OCI-LY3 (cell line): ENCODE data around the gene ZNF689.

ENCODE experiments used
- H2AFZ ChIP-seq: fragments of 200-600, 300-600 bp; shearing (Covaris generic); 2 replicates; pipeline ENCODE4 v1.6.0; 2014; ENCODE audit warnings: antibody characterized with exemption, low read depth, low read length
- H3K27ac ChIP-seq: fragments of 200-600, 300-600 bp; sonication (generic); 2 replicates; pipeline ENCODE4 v1.5.1; 2014; ENCODE audit warnings: mild to moderate bottlenecking, low read length, moderate library complexity, mixed read lengths
- H3K27me3 ChIP-seq: fragments of 200-600, 300-600 bp; sonication (generic); 2 replicates; pipeline ENCODE4 v1.6.1; 2014; ENCODE audit warnings: low read depth, low read length, mixed read lengths
- H3K36me3 ChIP-seq: fragments of 200-600, 300-600 bp; sonication (generic); replicated peaks from 2 replicates; pipeline ENCODE3; 2014; ENCODE audit warnings: low read depth, low read length, mixed read lengths
- H3K4me1 ChIP-seq: fragments of 300-600, 200-600 bp; sonication (generic); 2 replicates; pipeline ENCODE4 v1.6.1; 2014; ENCODE audit warnings: low read length, mixed read lengths
- H3K4me2 ChIP-seq: fragments of 200-600, 300-600 bp; sonication (generic); 2 replicates; pipeline ENCODE4 v1.6.1; 2014; ENCODE audit warnings: low read length, mixed read lengths
- H3K4me3 ChIP-seq: fragments of 300-600, 200-600 bp; sonication (generic); 2 replicates; pipeline ENCODE4 v1.5.1; 2014; ENCODE audit warnings: antibody characterized with exemption, mild to moderate bottlenecking, low read length, moderate library complexity
- H3K79me2 ChIP-seq: fragments of 300-600, 200-600 bp; shearing (Covaris generic); 2 replicates; pipeline ENCODE4 v1.6.1; 2014; ENCODE audit warnings: mild to moderate bottlenecking, low read length, mixed read lengths
- H3K9ac ChIP-seq: fragments of 300-600, 200-600 bp; shearing (Covaris generic); 2 replicates; pipeline ENCODE4 v1.6.0; 2014; ENCODE audit warnings: mild to moderate bottlenecking, low read length, moderate library complexity
- H3K9me3 ChIP-seq: fragments of 200-600, 300-600 bp; shearing (Covaris generic); 2 replicates; pipeline ENCODE4 v1.6.1; 2014; ENCODE audit warnings: low read length, mixed read lengths; ENCODE audit not compliant: insufficient read depth
- H4K20me1 ChIP-seq: fragments of 200-600, 300-600 bp; sonication (generic); 2 replicates; pipeline ENCODE4 v1.6.1; 2016; ENCODE audit warnings: low read length, mixed read lengths; ENCODE audit not compliant: insufficient read depth
- EZH2phosphoT487 ChIP-seq: fragments of 200-600 bp; shearing (Covaris generic); IDR thresholded peaks from 2 replicates; pipeline ENCODE4 v1.6.1; 2018; ENCODE audit warnings: antibody characterized with exemption, mixed run types, low read depth
- TF ChIP-seq, protein P1 (sequence below): fragments of 200-600, 300-600 bp; sonication (generic); IDR thresholded peaks from 2 replicates; pipeline ENCODE4 v1.5.1; 2014; ENCODE audit warnings: antibody characterized with exemption, low read length, low read depth

ZNF689 gene

DNA sequence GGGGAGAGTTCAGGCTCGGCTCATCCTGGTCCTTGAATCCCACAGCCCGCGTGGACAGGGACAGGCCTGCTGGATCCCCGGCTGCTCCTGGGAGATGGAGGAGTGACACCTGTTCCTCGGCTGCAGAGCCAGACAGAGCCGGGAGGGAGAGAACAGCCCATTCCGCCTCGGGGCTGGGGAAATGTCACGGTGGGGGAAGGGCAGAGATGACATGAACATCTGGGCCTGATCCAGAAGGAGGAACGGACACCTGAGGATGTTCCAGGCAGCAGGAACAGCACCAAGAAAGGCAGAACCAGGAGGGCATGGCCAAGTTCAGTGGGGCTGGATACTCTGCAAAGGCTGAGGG, 54.1 kb downstream of the ZNF689 start:
- TF ChIP-seq, protein P1, sequence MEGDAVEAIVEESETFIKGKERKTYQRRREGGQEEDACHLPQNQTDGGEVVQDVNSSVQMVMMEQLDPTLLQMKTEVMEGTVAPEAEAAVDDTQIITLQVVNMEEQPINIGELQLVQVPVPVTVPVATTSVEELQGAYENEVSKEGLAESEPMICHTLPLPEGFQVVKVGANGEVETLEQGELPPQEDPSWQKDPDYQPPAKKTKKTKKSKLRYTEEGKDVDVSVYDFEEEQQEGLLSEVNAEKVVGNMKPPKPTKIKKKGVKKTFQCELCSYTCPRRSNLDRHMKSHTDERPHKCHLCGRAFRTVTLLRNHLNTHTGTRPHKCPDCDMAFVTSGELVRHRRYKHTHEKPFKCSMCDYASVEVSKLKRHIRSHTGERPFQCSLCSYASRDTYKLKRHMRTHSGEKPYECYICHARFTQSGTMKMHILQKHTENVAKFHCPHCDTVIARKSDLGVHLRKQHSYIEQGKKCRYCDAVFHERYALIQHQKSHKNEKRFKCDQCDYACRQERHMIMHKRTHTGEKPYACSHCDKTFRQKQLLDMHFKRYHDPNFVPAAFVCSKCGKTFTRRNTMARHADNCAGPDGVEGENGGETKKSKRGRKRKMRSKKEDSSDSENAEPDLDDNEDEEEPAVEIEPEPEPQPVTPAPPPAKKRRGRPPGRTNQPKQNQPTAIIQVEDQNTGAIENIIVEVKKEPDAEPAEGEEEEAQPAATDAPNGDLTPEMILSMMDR = no peak
- no peak for TF ChIP-seq EZH2phosphoT487
- Histone ChIP-seq H4K20me1 (no peaks in the 10 kb centered on the region), H3K4me2 (no peak overlapping the region), H3K9ac (no peak overlapping the region), H3K27me3 (no peaks in the 10 kb centered on the region), H3K36me3 (peaks cover 18% of the 10 kb centered on the region), H3K9me3 (no peaks in the 10 kb centered on the region), H3K4me3 (no peak overlapping the region), H3K4me1 (peaks cover 17% of the 10 kb centered on the region), H2AFZ (no peak overlapping the region), H3K27ac (no peak overlapping the region), H3K79me2 (peaks cover 18% of the 10 kb centered on the region)

DNA sequence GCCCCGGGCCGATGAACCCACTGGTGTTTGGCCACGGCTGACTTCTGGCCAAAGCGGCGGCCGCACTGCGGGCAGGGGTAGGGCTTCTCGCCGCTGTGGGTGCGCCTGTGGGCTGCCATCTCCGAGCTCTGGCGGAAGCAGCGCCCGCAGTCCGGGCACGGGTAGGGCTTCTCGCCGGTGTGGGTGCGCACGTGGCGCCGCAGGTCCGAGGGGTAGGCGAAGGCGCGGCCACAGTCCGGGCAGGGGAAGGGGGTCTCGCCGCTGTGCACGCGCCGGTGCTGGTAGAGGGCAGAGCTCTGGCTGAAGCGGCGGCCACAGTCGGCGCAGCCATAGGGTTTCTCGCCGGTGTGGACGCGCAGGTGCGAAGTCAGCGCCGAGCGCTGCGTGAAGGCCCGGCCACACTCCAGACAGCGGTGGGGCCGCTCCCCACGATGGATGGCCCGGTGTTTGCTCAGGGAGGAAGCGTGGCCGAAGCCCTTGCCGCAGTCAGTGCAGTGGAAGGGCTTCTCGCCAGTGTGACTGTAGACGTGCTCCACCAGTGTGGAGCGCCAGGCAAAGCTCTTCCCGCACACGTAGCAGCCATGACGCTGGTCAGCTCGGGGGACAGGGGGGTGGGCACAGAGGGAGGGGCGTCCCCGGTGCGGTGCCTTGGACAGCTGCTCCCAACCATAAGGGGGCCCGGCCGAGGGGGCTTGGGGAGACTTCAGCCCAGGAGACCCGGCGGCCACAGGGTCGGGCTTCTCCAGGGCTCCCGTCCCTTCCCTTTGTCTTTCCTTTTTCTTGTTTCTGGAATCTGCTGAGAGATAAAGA, 54.7 kb downstream of the ZNF689 start:
- peaks cover 18% of the 10 kb centered on the region for H3K36me3 ChIP-seq
- peaks cover 18% of the 10 kb centered on the region for H3K79me2 ChIP-seq
- no peak overlapping the region for H3K27ac ChIP-seq
- TF ChIP-seq, protein P1 = no peak
- TF ChIP-seq EZH2phosphoT487 = no peak
- no peaks in the 10 kb centered on the region for H4K20me1 ChIP-seq
- H3K27me3 ChIP-seq = no peaks in the 10 kb centered on the region
- no peak overlapping the region for H3K9ac ChIP-seq
- H3K4me2 ChIP-seq = no peak overlapping the region
- peaks cover 17% of the 10 kb centered on the region for H3K4me1 ChIP-seq
- H3K9me3 ChIP-seq = no peaks in the 10 kb centered on the region
- no peak overlapping the region for H3K4me3 ChIP-seq
- H2AFZ ChIP-seq = no peak overlapping the region

DNA sequence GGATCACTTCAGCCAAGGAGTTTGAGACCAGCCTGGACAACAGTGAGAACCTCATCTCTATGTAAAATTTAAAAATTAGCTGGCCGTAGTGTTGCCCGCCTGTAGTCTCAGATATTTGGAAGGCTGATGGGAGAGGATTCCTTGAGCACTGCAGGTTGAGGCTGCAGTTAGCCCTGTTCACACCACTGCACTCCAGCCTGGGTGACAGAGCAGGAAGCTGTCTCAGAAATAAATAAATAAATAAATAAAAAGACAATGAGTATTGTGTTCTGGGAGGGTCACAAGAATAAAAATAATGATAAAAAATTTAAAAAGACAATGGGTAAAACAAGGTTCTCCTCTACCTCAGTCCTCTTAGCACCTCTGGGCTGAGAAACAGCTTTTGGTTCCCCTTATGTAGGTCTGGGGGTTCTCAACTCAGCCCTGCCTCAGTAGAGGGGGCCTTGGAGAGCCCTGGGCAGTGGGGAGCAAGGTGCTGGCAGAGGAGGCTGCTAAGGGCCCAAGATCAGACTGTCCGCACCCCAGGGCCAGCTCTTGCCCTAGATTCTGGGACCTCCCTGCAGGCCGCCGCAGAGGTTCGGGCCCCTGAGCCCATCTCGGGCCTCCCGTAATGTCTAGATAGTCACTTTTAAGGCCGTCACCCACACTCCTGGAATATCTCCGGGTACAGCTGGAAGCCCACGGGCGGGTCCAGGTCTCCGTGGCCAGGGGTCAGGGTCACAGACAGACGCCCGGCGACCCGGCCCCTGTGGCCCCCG, 55.5 kb downstream of the ZNF689 start:
- H3K27me3 ChIP-seq = no peaks in the 10 kb centered on the region
- peaks cover 12% of the 10 kb centered on the region for H3K4me1 ChIP-seq
- no peaks in the 10 kb centered on the region for H4K20me1 ChIP-seq
- no peak overlapping the region for H2AFZ ChIP-seq
- no peak overlapping the region for H3K27ac ChIP-seq
- H3K4me2 ChIP-seq = no peak overlapping the region
- TF ChIP-seq, protein P1 = no peak
- TF ChIP-seq EZH2phosphoT487 = no peak
- H3K36me3 ChIP-seq = peaks cover 18% of the 10 kb centered on the region
- H3K4me3 ChIP-seq = no peak overlapping the region
- H3K79me2 ChIP-seq = peaks cover 18% of the 10 kb centered on the region
- no peaks in the 10 kb centered on the region for H3K9me3 ChIP-seq
- H3K9ac ChIP-seq = no peak overlapping the region

DNA sequence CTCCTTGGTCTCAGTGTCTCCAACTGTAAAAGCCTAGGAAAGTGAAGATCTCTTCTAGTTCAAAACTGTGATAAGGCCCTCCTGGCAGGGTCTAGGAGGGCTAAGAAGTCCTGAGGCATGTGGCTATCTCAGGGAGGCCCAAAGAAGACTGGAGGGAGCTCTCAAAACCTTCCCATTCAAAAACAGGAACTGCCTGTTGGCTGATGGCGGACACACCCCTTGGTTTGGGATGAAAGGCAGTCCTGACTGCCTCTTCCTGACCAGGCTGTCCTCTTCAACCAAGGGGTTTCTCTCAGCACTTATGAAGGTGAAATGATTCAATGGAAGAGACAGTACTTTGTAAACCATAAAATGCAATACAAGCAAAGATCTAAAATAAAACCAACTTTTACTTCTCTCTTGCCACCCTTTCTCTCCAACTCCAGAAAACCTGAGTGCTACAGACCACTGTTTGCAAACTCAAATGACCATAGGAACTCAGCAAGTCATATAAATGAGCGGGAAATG, 56.7 kb downstream of the ZNF689 start:
- TF ChIP-seq, protein P1 = no peak
- no peak for TF ChIP-seq EZH2phosphoT487
- Histone ChIP-seq H3K4me2 (no peak overlapping the region), H3K27ac (no peak overlapping the region)

More for the DNA sequence above, 56.7 kb downstream of the ZNF689 start:
- Histone ChIP-seq H3K4me3 (no peak overlapping the region), H3K9me3 (no peaks in the 10 kb centered on the region), H4K20me1 (no peaks in the 10 kb centered on the region), H3K36me3 (peaks cover 18% of the 10 kb centered on the region), H3K27me3 (no peaks in the 10 kb centered on the region), H2AFZ (no peak overlapping the region), H3K4me1 (no peaks in the 10 kb centered on the region; the same call in 1 of the 2 replicates), H3K9ac (no peak overlapping the region), H3K79me2 (peaks cover 18% of the 10 kb centered on the region)
